Fibroblast of villous mesenchyme (primary cell): ENCODE measurements around the gene PTS. TPM values are rescaled to one million over a fixed set of nuclear protein-coding genes. Genes with fewer than 3 reads are reported as not detected.

Experiments used
- DNase-seq: peaks from one replicate; pipeline ENCODE4 v3.0.0-alpha.2; 2010; ENCODE audit warnings: low read depth
- H3K4me3 ChIP-seq: 2 replicates; pipeline ENCODE4 v1.5.1; 2011; ENCODE audit warnings: low read depth, mild to moderate bottlenecking, low read length
- total RNA-seq: library from RNA; depleted of rRNA; stranded (reverse); fragments of >200 nt; gene quantifications from 2 replicates; pipeline ENCODE4 v1.2.3, GENCODE V29; 2012
- TF ChIP-seq, protein P1 (sequence below): IDR thresholded peaks from 2 replicates; pipeline ENCODE4 v1.5.1; 2012; ENCODE audit warnings: low read depth, mild to moderate bottlenecking, low read length; ENCODE audit not compliant: insufficient read depth

PTS gene
- total RNA-seq, 1 donor = 67.8 TPM

- TF ChIP-seq, protein P1, sequence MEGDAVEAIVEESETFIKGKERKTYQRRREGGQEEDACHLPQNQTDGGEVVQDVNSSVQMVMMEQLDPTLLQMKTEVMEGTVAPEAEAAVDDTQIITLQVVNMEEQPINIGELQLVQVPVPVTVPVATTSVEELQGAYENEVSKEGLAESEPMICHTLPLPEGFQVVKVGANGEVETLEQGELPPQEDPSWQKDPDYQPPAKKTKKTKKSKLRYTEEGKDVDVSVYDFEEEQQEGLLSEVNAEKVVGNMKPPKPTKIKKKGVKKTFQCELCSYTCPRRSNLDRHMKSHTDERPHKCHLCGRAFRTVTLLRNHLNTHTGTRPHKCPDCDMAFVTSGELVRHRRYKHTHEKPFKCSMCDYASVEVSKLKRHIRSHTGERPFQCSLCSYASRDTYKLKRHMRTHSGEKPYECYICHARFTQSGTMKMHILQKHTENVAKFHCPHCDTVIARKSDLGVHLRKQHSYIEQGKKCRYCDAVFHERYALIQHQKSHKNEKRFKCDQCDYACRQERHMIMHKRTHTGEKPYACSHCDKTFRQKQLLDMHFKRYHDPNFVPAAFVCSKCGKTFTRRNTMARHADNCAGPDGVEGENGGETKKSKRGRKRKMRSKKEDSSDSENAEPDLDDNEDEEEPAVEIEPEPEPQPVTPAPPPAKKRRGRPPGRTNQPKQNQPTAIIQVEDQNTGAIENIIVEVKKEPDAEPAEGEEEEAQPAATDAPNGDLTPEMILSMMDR = no peak
- no peak overlapping the region for H3K4me3 ChIP-seq
- DNase-seq = no peak
These were observed 9.6 kb downstream of the PTS start for GRCh38 chr11:112235750-112236390.

DNA sequence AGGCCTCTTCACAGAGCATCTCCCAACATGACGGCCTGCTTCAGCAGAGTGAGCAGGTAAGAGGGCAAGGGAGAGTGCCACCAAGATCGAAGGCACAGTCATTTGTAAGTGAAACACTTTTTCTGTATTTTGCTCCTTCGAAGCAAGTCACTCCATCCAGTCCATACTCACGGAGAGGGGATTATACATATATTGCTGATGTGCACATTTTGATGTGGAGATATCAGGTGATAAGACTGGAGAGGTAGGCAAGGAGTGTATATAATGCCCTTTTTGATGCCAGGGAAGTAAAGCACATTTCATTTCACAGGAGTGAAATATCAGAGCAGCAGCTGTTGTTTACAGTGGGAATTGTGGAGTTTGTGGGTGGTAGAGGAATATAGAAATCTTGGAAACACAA is 11.2 kb downstream of the PTS start:
- DNase-seq = no peak
- no peak overlapping the region for H3K4me3 ChIP-seq
- TF ChIP-seq, protein P1 = no peak

- no peak overlapping the region for H3K4me3 ChIP-seq
- TF ChIP-seq, protein P1 = no peak
- peak; percentile 69 for DNase-seq
These were observed 11.8 kb downstream of the PTS start for GRCh38 chr11:112238041-112238440.

DNA sequence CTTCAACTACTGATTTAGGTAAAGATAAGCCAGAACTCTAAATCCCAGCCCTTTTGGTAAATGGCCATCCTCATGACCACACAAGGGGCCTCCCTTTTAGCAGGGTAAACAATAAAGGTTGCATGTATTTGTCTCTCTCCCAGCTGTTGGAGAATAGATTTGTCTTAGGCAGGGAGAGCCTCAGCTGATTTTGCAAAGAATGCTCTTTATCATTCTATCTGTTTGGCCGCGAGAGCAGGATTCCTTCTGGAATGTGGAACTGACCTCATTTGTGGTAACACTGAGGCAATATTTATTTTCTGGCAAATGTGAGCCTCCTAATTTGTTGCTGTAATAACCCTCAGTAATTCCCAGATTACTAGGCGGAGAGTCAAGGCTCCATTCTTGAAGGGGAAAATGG is 15.3 kb downstream of the PTS start:
- TF ChIP-seq, protein P1 = no peak
- peak; percentile 98 for DNase-seq
- H3K4me3 ChIP-seq = no peak overlapping the region

DNA sequence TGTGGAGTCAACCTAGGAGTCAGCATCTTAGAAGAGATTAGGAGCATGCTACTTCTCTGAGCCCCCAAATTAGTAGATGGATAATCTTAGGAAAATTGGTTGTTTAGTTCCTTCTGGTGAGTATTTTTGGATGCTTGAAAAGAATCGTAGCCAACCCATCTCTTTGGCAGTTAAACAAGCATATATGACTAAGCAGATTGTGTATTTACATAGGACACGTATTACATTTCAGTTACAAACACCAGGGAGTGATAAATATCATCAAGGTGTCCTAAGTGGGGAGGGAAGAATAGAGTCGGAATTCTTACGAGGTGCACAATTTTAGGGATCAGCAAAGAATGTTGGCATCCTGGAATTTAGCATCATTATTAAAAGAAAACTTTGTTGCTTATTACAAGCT is 21.0 kb downstream of the PTS start:
- TF ChIP-seq, protein P1 = no peak
- no peak for DNase-seq

GRCh38 chr11:112248201-112248600 is 22.0 kb downstream of the PTS start:
- DNase-seq = no peak
- H3K4me3 ChIP-seq = no peak overlapping the region
- TF ChIP-seq, protein P1 = no peak

More for the DNA sequence above, 21.0 kb downstream of the PTS start:
- no peak overlapping the region for H3K4me3 ChIP-seq
